HG02759 (cell line): Measurements from ENCODE around the gene KAT14.
"Not testable (repeated sequence)": the region's sequence is repeated elsewhere in the genome, so short reads cannot be mapped to it uniquely, and the experiment has no call there.

Experiments
- ATAC-seq: cut with Tn5 transposase; IDR thresholded peaks from one replicate; pipeline ENCODE4 v1.9.1; 2021; ENCODE audit warnings: mild to moderate bottlenecking, moderate library complexity; ENCODE audit not compliant: unreplicated experiment

Gene KAT14

GRCh38 chr20:18144541-18145099 is 7.0 kb downstream of the KAT14 start:
- ATAC-seq, result no peak

DNA sequence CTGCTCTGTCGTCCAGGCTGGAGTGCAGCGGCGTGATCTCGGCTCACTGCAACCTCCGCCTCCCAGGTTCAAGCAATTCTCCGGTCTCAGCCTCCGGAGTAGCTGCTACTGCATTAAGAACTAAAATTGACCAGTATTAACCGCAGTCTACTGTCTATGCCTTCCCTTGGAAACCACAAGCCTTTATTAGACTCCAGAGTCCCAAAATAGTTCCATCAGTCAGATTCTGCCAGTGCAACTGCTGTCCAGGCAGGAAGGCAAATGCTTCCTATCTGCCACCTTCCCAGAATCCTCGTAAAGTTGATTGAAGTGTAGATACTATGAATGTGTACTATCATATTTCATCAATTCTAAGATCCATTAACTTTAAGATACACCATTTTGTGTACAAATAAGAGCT is 16.7 kb downstream of the KAT14 start:
- ATAC-seq, result no peak

GRCh38 chr20:18156045-18156444 is 18.4 kb downstream of the KAT14 start:
- no peak for ATAC-seq

DNA sequence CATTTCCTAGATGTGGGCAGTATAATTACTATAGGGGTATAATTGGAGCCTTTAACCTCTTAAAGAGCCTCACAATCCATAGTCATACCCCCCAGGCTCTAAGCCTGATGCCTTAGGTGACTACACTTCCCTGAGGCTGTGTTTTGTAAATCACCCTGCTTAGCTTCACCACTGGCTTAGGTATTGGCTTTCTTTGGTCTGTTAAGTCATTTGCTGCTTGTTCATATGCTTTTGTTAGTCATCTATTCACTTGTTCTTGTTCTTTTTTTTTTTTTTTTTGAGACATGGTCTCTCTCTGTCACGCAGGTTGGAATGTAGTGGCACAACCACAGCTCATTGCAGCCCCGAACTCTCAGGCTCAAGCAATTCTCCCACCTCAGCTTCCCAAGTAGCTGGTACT is 26.7 kb downstream of the KAT14 start:
- no peak for ATAC-seq

- no peak for ATAC-seq
Measured at GRCh38 chr20:18165553-18165952, 27.9 kb downstream of the KAT14 start.

DNA sequence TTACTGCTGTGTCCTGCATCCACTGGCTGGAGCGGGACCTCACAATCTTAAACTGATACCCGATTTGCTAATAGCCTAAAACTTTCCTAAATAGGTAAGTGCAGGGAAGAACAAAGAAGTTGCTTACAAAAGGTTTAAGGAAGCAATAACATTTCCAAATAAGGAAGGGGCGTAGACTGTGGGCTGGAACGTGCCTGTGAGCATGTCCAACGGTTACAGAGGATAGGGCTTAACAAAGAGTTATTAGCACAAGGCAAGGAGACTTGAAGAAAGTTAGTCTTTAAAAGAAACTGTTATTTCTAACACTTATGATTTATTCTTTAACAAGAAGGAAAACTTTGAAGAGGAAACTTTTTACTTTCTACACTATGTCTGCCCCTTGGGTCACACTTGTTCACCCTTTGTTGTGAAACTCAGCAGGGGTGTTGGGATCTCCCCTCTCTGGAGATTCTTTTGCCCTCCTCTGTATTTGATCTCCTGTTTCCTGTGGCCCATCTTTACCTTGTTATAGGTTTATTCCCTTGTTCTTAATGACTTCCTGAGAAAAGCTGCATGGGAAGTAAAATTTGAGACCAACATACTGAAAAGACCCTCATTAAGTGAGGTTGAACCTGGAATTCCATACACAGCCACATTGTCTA is 28.7 kb downstream of the KAT14 start:
- no peak for ATAC-seq

GRCh38 chr20:18166950-18167349 is 29.3 kb downstream of the KAT14 start:
- ATAC-seq, result no peak

DNA sequence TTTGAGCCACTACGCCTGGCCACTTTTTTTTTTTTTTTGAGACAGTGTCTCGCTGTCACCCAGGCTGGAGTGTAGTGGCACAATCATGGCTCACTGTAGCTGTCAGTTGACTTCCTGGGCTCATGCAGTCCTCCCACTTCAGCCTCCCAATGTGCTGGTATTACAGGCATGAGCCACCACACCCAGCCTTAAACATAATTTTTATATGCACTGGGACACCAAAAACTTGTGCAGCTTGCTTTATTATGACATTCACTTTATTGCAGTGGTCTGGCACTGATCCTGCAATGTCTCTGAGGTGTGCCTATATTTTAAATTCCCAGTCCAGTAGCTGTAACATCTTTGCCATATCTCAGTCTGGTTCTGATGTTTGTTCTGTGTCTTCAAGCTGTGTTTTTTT is 34.7 kb downstream of the KAT14 start:
- no peak for ATAC-seq

DNA sequence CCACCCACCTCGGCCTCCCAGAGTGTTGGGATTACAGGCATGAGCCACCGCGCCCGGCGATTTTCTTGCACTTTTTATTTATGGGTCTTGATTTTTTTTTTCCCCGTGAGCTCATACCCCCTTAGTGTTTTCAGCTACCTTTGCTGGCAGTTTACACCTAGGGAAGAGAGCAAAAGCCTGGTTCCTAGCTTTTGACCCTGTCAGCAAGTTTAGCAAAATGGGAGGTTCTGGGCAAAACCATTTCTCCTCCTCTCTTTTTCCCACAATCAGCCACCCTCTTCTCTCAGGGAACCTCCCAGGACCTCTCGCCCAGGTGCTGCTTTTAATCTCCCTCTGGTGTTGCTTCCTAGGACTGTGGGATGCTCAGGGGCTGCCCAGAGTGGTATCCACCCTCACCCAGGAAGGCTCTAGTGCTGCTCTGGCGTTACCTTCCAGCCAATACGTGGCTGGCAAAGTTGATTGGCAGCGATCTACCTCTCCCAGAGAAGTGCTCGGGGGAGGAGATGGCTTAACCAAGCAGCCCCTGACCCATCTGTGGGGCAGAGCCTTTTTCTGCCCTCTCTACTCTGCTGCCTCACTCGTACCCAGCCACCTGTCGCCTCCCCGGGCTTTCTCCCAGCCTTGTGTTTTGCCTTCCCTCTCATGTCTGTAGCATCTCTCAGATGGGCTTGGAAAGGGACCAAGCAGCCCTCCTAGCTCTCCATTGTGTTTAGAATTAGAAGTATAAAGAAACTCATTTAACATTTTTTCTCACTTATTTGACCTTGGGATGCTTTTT is 37.4 kb downstream of the KAT14 start:
- ATAC-seq, result no peak

DNA sequence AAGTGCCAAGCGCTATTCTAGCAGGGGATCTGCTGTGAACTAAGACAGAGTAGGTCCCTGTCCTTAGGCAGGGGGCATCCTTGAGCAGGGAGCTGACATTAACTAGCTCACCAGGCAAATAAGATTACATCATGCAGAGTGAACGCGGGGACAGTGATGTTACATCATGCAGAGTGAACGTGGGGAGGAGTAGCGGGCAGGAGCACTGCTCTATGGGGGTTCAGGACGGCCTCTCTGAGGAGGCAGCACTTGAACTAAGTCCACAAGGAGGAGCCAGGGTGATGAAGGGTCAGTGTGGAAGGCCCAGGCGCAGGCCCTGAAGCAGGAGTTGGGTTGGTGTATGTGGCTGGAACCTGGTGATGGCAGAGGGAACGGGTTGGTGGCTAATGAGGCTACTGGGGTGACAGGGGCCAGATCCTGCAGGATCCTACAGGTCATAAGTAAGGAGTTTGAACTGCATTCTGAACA is 38.7 kb downstream of the KAT14 start:
- no peak for ATAC-seq

DNA sequence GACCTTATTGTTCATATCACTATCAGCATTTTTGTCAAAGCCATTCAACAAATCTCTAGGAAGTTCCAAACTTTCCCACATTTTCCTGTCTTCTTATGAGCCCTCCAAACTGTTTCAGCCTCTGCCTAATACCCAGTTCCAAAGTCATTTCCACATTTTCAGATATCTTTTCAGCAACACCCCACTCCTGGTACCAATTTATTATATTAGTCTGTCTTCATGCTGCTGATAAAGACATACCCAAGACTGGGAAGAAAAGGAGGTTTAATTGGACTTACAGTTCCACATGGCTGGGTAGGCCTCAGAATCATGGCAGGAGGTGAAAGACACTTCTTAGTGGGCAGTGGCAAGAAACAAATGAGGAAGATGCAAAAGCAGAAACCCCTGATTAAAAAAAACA is 42.7 kb downstream of the KAT14 start:
- ATAC-seq, result not testable (repeated sequence)

GRCh38 chr20:18180815-18181214 is 43.2 kb downstream of the KAT14 start:
- ATAC-seq, result no peak

- ATAC-seq, result no peak
Measured at GRCh38 chr20:18187020-18187419, 49.4 kb downstream of the KAT14 start.

GRCh38 chr20:18188434-18188833 is 50.8 kb downstream of the KAT14 start:
- no peak for ATAC-seq

DNA sequence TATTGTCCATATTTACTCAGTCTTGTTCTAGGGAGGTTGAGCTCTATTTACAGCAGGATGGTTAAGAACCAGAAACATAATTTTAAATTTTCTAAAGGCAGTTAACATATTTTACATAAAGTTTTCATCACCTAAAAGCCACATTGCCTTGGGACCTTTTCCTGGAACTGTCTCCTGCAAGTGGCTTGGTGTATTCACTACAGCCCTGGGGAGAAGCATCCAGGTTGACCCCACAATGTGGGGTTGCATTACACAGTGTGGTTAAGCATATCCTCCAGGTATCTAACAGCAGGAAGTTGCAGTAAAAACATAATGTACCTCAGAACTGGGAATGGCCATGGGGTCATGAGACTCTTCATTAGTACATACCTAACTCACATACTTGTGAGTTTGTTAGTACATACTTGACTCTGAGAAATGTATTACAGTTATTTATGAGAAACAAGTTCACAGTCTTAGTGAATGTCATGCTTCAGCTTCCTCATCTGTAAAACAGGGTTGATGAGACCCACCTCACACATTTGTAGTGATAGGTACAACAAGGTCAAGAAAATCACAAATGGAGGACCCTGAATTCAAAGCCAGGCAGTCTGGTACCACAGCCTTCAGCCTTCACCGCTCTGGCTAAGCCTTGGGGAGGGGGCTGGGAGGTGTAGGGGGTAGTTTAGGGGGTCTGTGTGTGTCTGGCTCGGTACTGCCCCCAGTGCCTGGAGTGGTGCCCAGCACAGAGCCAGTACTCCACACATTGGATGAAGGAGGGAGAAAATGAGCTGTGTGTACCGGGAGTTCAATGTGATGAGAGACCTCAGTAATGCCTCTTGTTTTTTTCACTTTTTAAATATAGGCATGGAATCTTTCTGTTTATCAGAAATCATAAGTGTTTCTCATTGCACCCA is 52.9 kb downstream of the KAT14 start:
- ATAC-seq, result no peak

DNA sequence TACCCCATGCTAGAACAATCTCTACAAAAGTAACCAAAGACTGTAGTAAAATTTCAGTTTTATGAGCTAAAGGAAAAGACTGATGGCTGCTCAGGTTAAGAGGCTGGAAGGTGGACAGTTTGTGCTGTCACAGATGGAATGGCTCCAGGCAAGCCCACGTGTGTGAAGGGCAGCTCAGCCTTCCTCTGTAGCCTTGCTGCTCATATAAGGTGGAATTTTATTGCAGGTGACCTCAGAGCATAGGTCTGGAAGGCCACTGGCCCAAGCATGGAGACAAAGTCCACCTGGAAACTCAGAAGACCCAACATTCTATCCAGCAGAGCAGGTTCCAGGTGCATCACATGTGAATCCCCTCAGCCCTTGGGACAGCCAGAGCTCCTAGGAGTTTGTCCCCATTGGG is 53.6 kb downstream of the KAT14 start:
- ATAC-seq, result no peak

DNA sequence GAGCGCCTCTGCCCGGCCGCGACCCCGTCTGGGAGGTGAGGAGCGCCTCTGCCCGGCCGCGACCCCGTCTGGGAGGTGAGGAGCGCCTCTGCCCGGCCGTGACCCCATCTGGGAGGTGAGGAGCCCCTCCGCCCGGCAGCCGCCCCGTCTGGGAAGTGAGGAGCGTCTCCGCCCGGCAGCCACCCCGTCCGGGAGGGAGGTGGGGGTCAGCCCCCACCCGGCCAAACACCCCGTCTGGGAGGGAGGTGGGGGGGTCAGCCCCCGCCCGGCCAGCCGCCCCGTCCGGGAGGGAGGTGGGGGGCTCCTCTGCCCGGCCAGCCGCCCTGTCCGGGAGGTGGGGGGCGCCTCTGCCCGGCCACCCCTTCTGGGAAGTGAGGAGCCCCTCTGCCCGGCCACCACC is 56.8 kb downstream of the KAT14 start:
- not testable (repeated sequence) for ATAC-seq

DNA sequence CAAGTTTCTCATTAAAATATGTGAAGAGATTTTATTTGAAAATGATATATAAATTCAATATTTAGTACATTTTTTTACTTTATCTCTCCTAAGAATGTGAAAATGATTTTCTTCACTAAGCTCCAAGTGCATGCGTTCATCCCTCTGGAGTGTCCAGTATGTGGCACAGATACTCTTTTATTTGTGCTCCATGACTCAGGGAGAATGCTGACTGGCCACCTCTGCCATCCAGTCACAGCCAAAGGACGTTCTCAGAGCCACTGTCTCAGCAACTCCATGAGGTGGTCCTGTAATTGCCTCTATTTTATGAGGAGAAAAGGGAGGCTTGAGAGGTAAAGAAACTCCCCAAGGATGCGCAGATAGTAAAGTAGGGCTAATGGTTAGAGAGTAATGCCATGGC is 58.3 kb downstream of the KAT14 start:
- no peak for ATAC-seq

GRCh38 chr20:18197382-18198070 is 59.9 kb downstream of the KAT14 start:
- ATAC-seq, result no peak

- no peak for ATAC-seq
Measured at GRCh38 chr20:18202966-18203365, 65.3 kb downstream of the KAT14 start.

DNA sequence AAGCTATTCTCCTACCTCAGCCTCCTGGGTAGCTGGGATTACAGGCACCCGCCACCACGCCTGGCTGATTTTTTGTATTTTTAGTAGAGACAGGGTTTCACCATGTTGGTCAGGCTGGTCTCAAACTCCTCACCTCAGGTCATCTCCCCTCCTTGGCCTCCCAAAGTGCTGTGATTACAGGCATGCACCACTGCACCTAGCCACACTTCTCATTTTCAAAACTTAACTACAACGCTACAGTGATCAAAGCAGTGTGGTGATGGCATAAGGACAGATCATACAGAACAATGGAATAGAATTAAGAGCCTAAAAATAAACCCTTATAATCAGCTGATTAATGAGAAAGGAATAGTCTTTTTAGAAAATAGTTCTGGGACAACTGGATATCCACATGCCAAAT is 66.0 kb downstream of the KAT14 start:
- not testable (repeated sequence) for ATAC-seq
